ENCODE results near the gene LBHD2. TPM values are rescaled to one million over a fixed set of nuclear protein-coding genes. Genes with fewer than 3 reads are reported as not detected.

Gene LBHD2
- total RNA-seq, 6 donors from 2014 or later: not detected

GRCh38 chr14:103068351-103069073 lies 15.5 kb upstream of the LBHD2 start:
- H3K36me3 ChIP-seq: no peaks in the 10 kb centered on the region
- H3K4me1 ChIP-seq: peaks cover 31 to 56% (median 35%) of the 10 kb centered on the region in 4 donors
- peak overlapping the region in 3 of 4 donors; percentile 35 to 72 (median 65) for H3K27ac ChIP-seq
- WGBS, 2 donors: 68 to 76% methylated on average over 19 to 22 of the region's 22 CpGs
- H3K27me3 ChIP-seq: no peaks in the 10 kb centered on the region
- no peaks in the 10 kb centered on the region for H3K9me3 ChIP-seq
- DNase-seq (no peak), ATAC-seq (ENCODE audit: low FRiP score in 2 of 2) (no peak)
- H3K4me3 ChIP-seq: no peak overlapping the region
- TF ChIP-seq POLR2A (IDR thresholded peaks at IDR 0.05): no peak
- no peak for TF ChIP-seq POLR2AphosphoS5 (IDR thresholded peaks at IDR 0.05)
- TF ChIP-seq EP300 (IDR thresholded peaks at IDR 0.05): no peak
- TF ChIP-seq CTCF (IDR thresholded peaks at IDR 0.05): no peak

- Histone ChIP-seq H3K27ac (peak overlapping the region; percentile 40 to 64 (median 56)), H3K4me1 (peaks cover 33 to 67% (median 39%) of the 10 kb centered on the region in 4 donors), H3K9me3 (no peaks in the 10 kb centered on the region), H3K36me3 (no peaks in the 10 kb centered on the region), H3K27me3 (no peaks in the 10 kb centered on the region), H3K4me3 (no peak overlapping the region)
- ATAC-seq (ENCODE audit: low FRiP score in 2 of 2) (no peak), DNase-seq (no peak)
- TF ChIP-seq POLR2A (IDR thresholded peaks at IDR 0.05): no peak
- no peak for TF ChIP-seq CTCF (IDR thresholded peaks at IDR 0.05)
- TF ChIP-seq POLR2AphosphoS5 (IDR thresholded peaks at IDR 0.05): no peak
- no peak for TF ChIP-seq EP300 (IDR thresholded peaks at IDR 0.05)
- 83 to 87% methylated on average over 5 to 8 of the region's 8 CpGs for WGBS, 2 donors
Observed at GRCh38 chr14:103070263-103070885, 13.6 kb upstream of the LBHD2 start.

- DNase-seq (peak in 1 of 2 donors; percentile 88), ATAC-seq (ENCODE audit: low FRiP score in 2 of 2) (peak in 1 of 2 donors; percentile 19)
- Histone ChIP-seq H3K9me3 (no peaks in the 10 kb centered on the region), H3K27ac (peak overlapping the region; percentile 40 to 64 (median 56)), H3K27me3 (no peaks in the 10 kb centered on the region), H3K36me3 (no peaks in the 10 kb centered on the region), H3K4me1 (peaks cover 33 to 69% (median 39%) of the 10 kb centered on the region in 4 donors), H3K4me3 (no peak overlapping the region)
- TF ChIP-seq POLR2AphosphoS5 (IDR thresholded peaks at IDR 0.05) (no peak), CTCF (IDR thresholded peaks at IDR 0.05) (no peak), POLR2A (IDR thresholded peaks at IDR 0.05) (peak in 1 of 4 donors; percentile 13)
- WGBS, 2 donors: 69 to 84% methylated on average over 19 to 21 of the region's 21 CpGs
Observed at GRCh38 chr14:103070971-103071542, 13.0 kb upstream of the LBHD2 start.

GRCh38 chr14:103071544-103072251 lies 12.3 kb upstream of the LBHD2 start:
- Histone ChIP-seq H3K4me3 (no peak overlapping the region), H3K4me1 (peaks cover 33 to 68% (median 36%) of the 10 kb centered on the region in 4 donors), H3K27me3 (no peaks in the 10 kb centered on the region), H3K9me3 (no peaks in the 10 kb centered on the region), H3K27ac (peak overlapping the region; percentile 40 to 64 (median 56)), H3K36me3 (no peaks in the 10 kb centered on the region)
- DNase-seq: peak; percentile 57 to 90
- WGBS, 2 donors: 67 to 75% methylated on average over 8 to 22 of the region's 32 CpGs
- TF ChIP-seq POLR2A (IDR thresholded peaks at IDR 0.05) (peak in 1 of 4 donors; percentile 24), EP300 (IDR thresholded peaks at IDR 0.05) (peak in 2 of 4 donors; percentile 27 to 74), POLR2AphosphoS5 (IDR thresholded peaks at IDR 0.05) (peak in 1 of 2 donors; percentile 34), CTCF (IDR thresholded peaks at IDR 0.05) (no peak)
- ATAC-seq (ENCODE audit: low FRiP score in 2 of 2): peak; percentile 0 to 2
